Large intestine (tissue), 3 donors: ENCODE data around the gene YAF2. TPM values are rescaled to one million over a fixed set of nuclear protein-coding genes. Genes with fewer than 3 reads are reported as not detected.
A peak's percentile ranks its signal among the peaks of the same experiment; 100 is the strongest.

ENCODE experiments used
- DNase-seq, 2 donors: peaks; one replicate each; pipeline versions ENCODE4 v3.0.0 to v3.0.0-alpha.2; 2013
- H3K27ac ChIP-seq: one replicate; pipeline ENCODE4 v1.5.1; 2013; ENCODE audit warnings: low read length
- H3K27me3 ChIP-seq: 2 replicates; pipeline ENCODE4 v1.6.1; 2013; ENCODE audit warnings: low read length; ENCODE audit not compliant: control insufficient read depth, insufficient read depth
- H3K36me3 ChIP-seq: 2 replicates; pipeline ENCODE4 v1.6.1; 2013; ENCODE audit warnings: low read length; ENCODE audit not compliant: control insufficient read depth, insufficient read depth
- H3K4me1 ChIP-seq: one replicate; pipeline ENCODE4 v1.6.1; 2013; ENCODE audit warnings: low read length; ENCODE audit not compliant: control insufficient read depth, insufficient read depth
- H3K4me3 ChIP-seq: one replicate; pipeline ENCODE4 v1.5.1; 2013; ENCODE audit warnings: low read length
- H3K9me3 ChIP-seq: one replicate; pipeline ENCODE4 v1.6.1; 2013; ENCODE audit warnings: mild to moderate bottlenecking, low read depth, low read length, moderate library complexity; ENCODE audit not compliant: control insufficient read depth
- WGBS: methylation state at CpG from one replicate; pipeline ENCODE4 v1.1.5; 2013; ENCODE audit warnings: low lambda C conversion rate; ENCODE audit not compliant: insufficient coverage; 5-methylcytosine and 5-hydroxymethylcytosine counted together
- polyA plus RNA-seq: library from polyadenylated mRNA; unstranded; fragments of 120-200 nt; gene quantifications from one replicate; pipeline ENCODE4 v1.2.1, GENCODE V29; 2013

Gene YAF2
- polyA plus RNA-seq, 1 donor = 19.4 TPM

DNA sequence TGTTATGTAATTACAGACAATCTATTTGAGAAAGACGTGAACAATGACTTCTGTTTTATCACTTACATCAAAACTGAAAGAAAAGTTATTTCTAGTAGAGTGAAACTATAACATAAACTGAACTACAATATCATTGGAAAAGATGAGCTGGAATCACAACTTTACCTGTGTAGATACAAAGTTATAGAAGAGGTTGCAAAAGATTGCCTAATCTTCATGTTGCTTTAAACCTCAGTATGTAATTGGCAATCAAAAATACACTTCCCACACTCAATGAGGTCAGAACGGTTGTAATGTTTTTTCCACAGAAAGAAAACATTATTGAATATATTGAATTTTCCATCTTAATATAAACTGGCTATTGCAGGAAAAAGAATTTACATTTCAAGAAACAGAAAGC lies 55.7 kb downstream of the YAF2 start:
- Histone ChIP-seq H3K4me3 (no peak overlapping the region), H3K36me3 (peaks cover 13% of the 10 kb centered on the region), H3K27me3 (no peaks in the 10 kb centered on the region), H3K27ac (no peak overlapping the region), H3K4me1 (no peaks in the 10 kb centered on the region), H3K9me3 (no peaks in the 10 kb centered on the region)
- whole genome bisulfite sequencing = 75% methylated on average over 1 of the region's 2 CpGs
- no peak for DNase-seq

DNA sequence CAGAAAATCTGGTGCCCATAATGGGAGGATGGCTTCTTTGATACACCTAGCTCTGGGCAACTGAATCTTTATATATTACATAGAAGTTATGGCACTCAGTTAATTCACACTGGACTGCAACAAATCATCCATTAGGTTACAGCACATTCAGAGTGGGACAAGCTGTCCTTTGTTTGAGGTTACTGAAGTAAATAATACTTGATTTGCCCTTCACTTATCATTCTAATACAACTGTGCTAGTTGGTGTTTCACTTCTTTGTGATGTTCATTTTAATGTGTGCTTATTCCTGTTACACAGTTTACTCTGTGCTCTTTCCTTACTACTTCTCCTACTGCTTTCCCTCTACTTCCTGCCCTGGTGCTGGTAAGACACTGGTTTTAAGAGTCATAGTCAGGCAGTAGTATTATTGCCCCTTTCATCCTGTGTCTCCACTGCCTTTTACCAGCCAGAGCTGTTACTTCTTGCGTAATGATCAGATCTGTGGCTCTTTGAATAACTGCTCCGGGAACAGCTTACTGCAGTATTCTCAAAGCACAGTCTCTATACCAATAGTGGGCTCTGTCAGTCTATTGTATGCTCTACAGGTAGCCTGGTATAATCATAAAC lies 57.0 kb downstream of the YAF2 start:
- peak; percentile 5 to 28 for DNase-seq
- Histone ChIP-seq H3K4me1 (no peaks in the 10 kb centered on the region), H3K27me3 (no peaks in the 10 kb centered on the region), H3K36me3 (peaks cover 18% of the 10 kb centered on the region), H3K4me3 (no peak overlapping the region), H3K27ac (no peak overlapping the region), H3K9me3 (no peaks in the 10 kb centered on the region)
- no CpG with 5 or more reads among the region's 2 CpGs for WGBS

DNA sequence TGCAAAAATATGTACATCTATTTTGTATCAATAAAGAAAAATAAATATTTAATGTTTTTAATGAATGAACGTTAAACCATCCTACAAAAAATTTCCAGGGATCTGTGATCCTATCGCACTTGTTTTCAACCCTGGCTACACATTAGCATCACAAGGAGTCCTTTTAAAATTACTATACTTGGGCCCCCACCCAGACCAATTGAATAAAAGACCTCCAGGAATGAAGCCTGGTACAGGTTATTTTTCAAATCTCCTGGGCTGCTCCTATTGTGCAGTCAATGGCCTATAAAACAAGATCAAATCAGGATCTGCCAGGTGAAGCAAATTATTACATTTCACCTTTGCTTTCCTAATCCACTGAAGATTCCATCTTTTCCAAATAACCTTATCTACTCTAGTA lies 59.9 kb downstream of the YAF2 start:
- H3K9me3 ChIP-seq = peaks cover 6% of the 10 kb centered on the region
- H3K36me3 ChIP-seq = peaks cover 12% of the 10 kb centered on the region
- no peak overlapping the region for H3K27ac ChIP-seq
- DNase-seq = no peak
- no peaks in the 10 kb centered on the region for H3K27me3 ChIP-seq
- no CpG with 5 or more reads among the region's 2 CpGs for WGBS
- H3K4me3 ChIP-seq = no peak overlapping the region
- no peaks in the 10 kb centered on the region for H3K4me1 ChIP-seq

DNA sequence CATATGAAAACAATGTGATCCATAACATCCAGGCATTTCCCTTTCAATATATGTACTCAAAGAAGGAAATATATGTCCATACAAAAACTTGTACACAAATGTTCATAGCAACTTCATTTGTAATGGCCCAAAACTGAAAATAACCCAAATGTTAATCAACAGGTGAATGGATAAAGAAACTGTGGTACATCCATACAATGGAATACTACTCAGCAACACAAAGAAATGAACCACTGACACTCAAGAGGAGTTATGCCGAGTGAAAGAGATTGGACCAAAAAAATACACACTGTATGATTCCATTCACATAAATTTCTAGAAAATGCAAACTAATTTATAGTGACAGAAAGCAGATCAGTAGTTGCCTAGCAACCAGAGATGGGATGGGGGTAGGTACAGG lies 63.1 kb downstream of the YAF2 start:
- H3K9me3 ChIP-seq = peaks cover 6% of the 10 kb centered on the region
- H3K27me3 ChIP-seq = no peaks in the 10 kb centered on the region
- no peaks in the 10 kb centered on the region for H3K4me1 ChIP-seq
- no peak overlapping the region for H3K27ac ChIP-seq
- no peak for DNase-seq
- WGBS = no CpG with 5 or more reads among the region's 1 CpG
- H3K36me3 ChIP-seq = peaks cover 18% of the 10 kb centered on the region
- no peak overlapping the region for H3K4me3 ChIP-seq

DNA sequence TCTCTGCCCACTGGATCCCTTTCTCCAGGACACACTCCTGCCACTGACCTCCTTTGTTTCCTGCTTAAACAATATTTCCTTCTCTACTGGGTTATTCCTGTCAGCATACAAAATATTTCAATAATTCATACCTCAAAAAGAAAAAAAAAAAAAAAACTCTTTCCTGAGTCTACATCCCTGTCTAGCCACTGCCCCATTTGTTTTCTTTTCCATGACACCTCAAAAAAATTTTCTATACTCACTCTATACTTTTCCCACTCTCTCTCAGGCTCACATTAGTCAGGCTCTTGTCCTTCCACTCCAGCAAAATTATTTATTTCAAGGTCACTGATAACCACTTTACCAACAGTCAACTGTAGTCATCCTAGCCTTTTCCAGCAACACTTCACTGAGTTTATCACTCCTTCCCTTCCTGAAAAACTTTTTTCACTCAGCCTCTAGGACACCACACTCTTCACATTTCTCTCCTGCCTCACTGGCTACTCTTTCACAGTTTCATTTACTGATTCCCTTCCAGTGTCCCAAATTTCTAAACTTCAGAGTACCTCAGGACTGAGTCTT lies 64.0 kb downstream of the YAF2 start:
- no peak overlapping the region for H3K27ac ChIP-seq
- peaks cover 6% of the 10 kb centered on the region for H3K9me3 ChIP-seq
- H3K4me1 ChIP-seq = no peaks in the 10 kb centered on the region
- no peak for DNase-seq
- no peak overlapping the region for H3K4me3 ChIP-seq
- H3K36me3 ChIP-seq = peaks cover 16% of the 10 kb centered on the region
- H3K27me3 ChIP-seq = no peaks in the 10 kb centered on the region

DNA sequence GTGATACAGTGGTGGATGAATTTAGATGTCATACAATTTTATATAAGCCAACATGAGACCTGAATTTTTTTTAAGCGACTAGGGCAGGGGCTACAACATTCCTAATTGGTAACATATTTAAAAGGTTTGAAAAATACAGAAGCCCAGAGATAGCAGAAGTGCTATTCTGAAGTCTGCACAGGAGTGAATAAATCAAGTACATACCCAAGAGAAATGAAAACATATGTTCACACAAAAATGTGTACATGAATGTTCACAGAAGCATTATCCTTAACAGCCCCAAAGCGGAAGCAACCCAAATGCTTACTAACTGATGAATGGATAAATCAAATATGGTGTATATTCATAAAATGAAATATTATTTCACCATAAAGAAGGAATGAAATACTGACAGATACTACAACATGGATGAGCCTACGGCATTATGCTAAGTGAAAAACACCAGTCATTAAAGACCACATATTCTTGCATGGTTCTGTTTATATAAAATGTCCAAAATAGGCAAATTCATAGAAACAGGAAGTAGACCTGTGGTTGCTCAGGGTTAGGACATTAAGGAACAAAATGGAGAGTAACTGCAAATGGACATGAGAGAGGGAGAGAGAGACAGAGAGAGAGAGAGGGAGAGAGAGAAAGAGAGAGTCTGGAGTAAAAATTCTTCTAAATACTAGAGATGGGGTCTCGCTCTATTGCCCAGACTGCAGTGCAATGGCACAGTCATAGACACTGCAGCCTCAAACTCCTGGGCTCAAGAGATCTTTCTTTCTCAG lies 65.4 kb downstream of the YAF2 start:
- no peak for DNase-seq
- H3K36me3 ChIP-seq = peaks cover 13% of the 10 kb centered on the region
- H3K27me3 ChIP-seq = no peaks in the 10 kb centered on the region
- no peak overlapping the region for H3K4me3 ChIP-seq
- H3K4me1 ChIP-seq = no peaks in the 10 kb centered on the region
- no CpG with 5 or more reads among the region's 4 CpGs for WGBS
- peaks cover 6% of the 10 kb centered on the region for H3K9me3 ChIP-seq
- H3K27ac ChIP-seq = no peak overlapping the region

DNA sequence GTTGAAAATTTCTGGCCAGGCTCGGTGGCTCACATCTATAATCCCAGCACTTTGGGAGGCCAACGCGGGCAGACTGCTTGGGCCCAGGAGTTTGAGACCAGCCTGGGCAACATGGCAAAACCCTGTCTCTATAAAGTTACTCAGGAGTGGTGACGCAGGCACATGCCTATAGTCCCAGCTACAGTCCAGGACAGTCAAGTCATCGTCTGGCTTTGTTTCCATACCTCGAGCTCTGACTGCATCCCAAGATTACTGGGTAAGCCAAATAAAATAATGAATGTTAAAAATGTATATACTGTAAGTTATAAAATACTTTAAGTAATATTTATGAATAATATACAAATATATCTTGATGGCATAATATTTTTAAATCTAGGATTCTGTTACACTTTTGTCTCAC lies 70.3 kb downstream of the YAF2 start:
- WGBS = no CpG with 5 or more reads among the region's 6 CpGs
- H3K9me3 ChIP-seq = no peaks in the 10 kb centered on the region
- no peak overlapping the region for H3K4me3 ChIP-seq
- peaks cover 6% of the 10 kb centered on the region for H3K36me3 ChIP-seq
- H3K27ac ChIP-seq = no peak overlapping the region
- no peak for DNase-seq
- no peaks in the 10 kb centered on the region for H3K27me3 ChIP-seq
- H3K4me1 ChIP-seq = no peaks in the 10 kb centered on the region

DNA sequence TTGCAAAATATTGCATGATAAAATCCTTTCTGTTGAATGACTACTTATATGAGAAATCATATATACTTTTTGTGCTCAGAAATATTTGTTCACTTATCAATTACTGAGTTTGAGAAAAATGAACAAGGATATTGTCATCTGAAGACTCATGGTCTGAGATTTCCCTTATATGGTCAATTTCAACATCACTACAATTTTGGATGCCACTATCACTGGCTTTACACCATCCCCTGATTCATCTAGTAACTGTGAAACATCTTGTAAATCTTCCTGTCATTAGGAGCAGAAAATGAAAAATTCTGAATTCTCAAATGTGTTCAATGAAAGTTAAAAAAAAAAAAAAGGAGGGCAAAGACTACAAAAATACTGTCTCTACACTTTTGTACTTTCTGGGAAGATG lies 71.5 kb downstream of the YAF2 start:
- H3K4me3 ChIP-seq = no peak overlapping the region
- DNase-seq = no peak
- no peak overlapping the region for H3K27ac ChIP-seq
- H3K36me3 ChIP-seq = peaks cover 6% of the 10 kb centered on the region
- no peaks in the 10 kb centered on the region for H3K27me3 ChIP-seq
- H3K9me3 ChIP-seq = no peaks in the 10 kb centered on the region
- no peaks in the 10 kb centered on the region for H3K4me1 ChIP-seq

DNA sequence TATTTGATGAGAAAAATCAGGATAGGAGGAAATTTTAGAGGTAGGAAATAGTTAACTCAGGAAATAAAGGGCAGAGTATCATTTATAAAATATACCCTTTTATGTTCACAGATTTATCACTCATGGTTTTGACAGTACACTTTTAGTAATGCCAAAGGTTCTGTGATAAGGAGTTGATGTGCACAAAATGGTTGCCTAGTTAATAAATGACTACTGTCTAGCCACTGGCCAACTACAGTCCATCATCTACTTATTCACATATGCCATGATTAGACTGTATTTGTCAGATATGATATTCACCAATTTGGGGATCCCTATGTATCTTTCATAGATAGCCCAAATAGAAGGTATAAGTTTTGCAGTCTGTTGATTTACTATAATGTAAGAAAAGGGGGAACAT lies 74.1 kb downstream of the YAF2 start:
- no peaks in the 10 kb centered on the region for H3K9me3 ChIP-seq
- no peaks in the 10 kb centered on the region for H3K4me1 ChIP-seq
- peak in 1 of 2 donors; percentile 20 for DNase-seq
- H3K36me3 ChIP-seq = peaks cover 7% of the 10 kb centered on the region
- H3K27ac ChIP-seq = no peak overlapping the region
- no peak overlapping the region for H3K4me3 ChIP-seq
- H3K27me3 ChIP-seq = no peaks in the 10 kb centered on the region

DNA sequence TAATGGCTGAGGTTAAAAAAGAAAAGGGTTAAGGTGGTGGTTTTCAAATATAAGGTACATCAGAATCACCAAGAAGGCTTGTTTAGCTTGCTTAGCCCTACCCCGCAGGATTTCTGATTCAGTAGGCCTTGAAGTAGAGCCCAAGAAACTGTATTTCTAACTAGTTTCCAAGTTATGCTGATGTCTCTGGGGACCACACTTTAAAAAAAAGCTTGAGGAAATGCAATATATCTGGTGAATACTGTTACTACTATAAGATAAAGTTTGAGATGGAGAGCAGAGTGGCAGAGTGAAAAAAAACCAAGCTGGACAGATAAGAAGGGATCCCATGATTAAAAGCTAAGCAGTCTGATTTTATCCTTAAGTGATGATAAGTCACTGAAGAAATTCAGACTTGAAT lies 75.1 kb downstream of the YAF2 start:
- Histone ChIP-seq H3K27ac (no peak overlapping the region), H3K27me3 (no peaks in the 10 kb centered on the region), H3K9me3 (no peaks in the 10 kb centered on the region), H3K4me3 (no peak overlapping the region), H3K36me3 (peaks cover 7% of the 10 kb centered on the region), H3K4me1 (no peaks in the 10 kb centered on the region)
- no CpG with 5 or more reads among the region's 1 CpG for WGBS
- no peak for DNase-seq

DNA sequence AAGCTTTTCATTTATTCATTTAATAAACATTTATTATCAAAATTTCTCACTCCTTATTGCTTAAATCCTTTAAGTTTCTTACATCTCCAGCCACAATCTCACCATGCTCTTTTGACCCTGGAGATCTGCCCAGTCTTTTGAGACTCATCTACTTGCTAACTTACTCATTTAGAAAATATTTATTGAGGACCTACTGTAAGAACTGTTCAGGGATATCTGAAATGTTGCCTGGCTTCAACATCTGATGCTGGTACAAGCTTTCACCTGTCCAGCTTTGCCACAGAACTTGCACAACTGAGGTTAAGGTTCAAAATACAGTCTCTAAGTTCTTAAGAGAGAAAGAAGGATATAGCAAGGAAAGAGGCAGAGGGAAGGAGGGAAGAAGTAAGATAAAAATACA lies 75.9 kb downstream of the YAF2 start:
- H3K9me3 ChIP-seq = no peaks in the 10 kb centered on the region
- H3K27me3 ChIP-seq = no peaks in the 10 kb centered on the region
- peak overlapping the region; percentile 14 for H3K27ac ChIP-seq
- no peaks in the 10 kb centered on the region for H3K4me1 ChIP-seq
- peaks cover 7% of the 10 kb centered on the region for H3K36me3 ChIP-seq
- no peak overlapping the region for H3K4me3 ChIP-seq
- peak; percentile 39 to 66 for DNase-seq
